OCI-LY1 (cell line): ENCODE results near the gene VPS72.

Source experiments
- CTCF ChIP-seq: fragments of 200-600 bp; sonication (generic), shearing (Covaris generic); IDR thresholded peaks from 2 replicates; pipeline ENCODE4 v1.5.1; 2017; ENCODE audit warnings: mild to moderate bottlenecking, antibody characterized with exemption, low read length, moderate library complexity, mixed read lengths
- EZH2 ChIP-seq: fragments of 200-600 bp; sonication (generic), shearing (Covaris generic); IDR thresholded peaks from 2 replicates; pipeline ENCODE4 v1.8.0; 2017; ENCODE audit warnings: borderline replicate concordance, mixed run types, mild to moderate bottlenecking, antibody characterized with exemption, low read length, moderate library complexity, mixed read lengths

GRCh38 chr1:151158326-151158725 lies 31.7 kb downstream of the VPS72 start:
- TF ChIP-seq EZH2 = no peak
- no peak for TF ChIP-seq CTCF
